GM19099 (cell line): ENCODE data around the gene CCHCR1.

Experiments
- POLR2A ChIP-seq: IDR thresholded peaks from 3 replicates; pipeline ENCODE4 v1.6.1; 2011; ENCODE audit warnings: low read depth; ENCODE audit not compliant: insufficient read length; ENCODE audit errors: extremely low read depth

Gene CCHCR1

DNA sequence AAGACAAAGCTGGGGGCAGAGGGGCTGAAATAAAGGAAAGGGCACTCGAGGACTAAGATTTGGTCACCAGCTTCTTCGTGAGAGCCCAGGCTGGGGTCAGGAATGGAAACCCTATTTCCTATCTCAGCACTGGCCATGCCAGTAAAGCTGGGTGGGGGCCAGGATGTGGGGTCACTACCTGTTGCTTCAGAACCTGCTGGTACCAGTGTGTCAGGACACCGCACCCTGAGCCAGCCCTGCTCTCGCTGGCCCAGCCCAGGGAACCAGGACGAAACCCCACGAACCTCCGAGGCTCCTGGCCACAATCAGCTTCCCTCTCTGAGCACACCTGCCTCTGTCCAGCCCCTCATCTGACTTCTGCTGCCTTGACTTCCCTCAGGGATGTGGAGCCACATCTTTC, 39.4 kb downstream of the CCHCR1 start:
- TF ChIP-seq POLR2A: no peak

DNA sequence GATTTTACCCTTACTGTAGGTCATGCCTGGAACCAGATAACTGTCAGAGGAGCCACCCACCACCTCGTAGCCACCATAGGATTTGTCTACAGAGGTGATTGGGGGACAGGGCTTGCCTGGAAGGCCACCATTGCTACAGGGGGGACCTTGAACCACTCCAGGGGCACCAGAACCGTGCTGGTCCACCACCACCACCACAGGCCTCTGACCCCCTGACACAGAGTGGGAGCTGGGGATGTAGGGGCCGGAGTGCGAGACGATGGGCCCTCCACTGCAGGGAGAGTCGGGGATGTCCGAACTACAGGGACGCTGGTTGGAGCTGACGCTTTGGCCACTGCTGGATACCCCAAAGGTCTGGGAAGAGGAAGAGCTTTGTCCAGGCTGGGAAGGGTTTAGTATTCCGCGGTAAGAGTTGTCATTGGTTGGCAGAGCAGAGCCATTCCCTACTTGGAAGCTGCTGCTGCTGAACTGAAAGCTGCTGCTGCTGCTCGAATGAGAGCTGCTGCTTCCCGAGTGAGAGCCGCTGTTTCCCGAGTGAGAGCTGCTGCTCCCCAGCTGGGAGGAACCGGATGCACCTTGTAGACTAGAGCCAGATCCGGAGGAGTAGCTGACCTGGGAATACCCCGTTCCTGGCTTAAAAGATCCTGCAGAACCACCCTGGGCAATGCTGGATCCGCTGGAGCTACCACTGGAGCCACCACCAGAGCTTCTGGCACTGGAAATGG, 40.8 kb downstream of the CCHCR1 start:
- TF ChIP-seq POLR2A: no peak

DNA sequence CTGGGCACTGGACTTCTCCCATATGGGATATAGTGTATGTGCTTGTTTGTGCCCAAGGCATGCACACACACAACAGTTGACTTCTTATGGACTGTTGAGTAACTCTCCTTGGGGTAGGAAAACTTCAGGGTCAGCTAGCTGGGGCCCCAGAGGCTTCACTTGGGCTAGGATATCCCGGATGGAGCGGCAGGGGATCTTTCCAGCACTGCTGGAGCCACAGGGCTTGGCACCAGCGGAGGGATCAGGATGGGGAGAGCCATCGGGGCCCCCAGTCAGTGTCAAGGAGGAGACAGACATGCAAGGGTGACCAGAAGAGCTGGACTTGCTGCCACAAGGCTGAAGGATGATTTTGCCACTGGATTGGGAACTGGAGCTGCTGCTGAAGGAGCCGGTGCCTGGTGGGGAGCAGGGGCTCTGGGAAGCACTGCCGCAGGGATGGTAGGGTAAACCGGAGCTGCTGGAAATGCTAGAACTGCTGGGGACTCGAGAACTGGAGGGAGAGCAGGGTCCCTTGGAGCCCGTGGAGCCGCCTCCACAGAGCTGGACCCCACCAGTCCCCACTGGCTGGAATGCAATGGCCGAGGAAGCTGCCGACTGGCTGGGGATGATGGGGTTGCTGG, 41.6 kb downstream of the CCHCR1 start:
- TF ChIP-seq POLR2A: no peak

DNA sequence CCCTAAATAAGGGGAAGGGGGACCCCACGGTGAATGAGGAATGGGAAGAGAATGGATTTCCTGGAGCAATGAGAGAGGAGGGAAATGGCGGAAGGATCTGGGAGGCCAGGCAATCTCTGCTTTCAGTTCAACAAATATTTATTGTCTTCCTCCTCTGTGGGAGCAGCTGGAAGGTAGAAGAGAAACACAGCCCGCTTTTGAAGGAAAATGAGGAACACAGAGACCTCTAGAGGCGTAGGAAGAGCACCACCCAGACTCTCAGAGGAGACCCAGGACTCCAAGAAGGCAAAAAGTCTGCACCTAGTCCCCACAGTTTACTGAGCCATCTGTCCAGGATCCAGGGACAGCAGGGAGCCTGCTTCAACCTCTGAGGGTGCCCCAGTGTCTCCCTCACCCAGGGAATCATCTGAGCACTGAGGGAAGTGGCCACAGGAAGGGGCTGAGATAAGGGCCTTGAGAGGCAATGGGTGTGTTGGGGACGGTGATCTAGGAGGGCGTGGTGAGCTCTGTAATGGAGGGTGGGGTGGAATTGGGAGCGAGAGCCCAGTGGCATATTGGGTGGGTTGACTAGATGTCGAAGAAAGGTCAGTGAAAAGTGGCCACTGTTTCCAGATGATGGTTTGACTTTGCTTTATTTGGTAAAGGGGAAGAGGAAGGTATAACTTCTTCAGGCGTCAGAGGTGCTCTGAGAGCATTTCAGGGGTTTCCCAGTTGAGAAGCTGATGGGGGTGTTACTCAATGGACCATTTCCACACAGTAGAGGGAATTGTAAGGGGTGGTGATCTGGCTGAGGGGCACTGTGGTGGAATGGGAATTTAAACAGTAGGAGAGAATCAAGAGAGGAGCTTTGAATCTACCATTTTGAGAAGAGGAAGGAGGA, 42.4 kb downstream of the CCHCR1 start:
- no peak for TF ChIP-seq POLR2A

DNA sequence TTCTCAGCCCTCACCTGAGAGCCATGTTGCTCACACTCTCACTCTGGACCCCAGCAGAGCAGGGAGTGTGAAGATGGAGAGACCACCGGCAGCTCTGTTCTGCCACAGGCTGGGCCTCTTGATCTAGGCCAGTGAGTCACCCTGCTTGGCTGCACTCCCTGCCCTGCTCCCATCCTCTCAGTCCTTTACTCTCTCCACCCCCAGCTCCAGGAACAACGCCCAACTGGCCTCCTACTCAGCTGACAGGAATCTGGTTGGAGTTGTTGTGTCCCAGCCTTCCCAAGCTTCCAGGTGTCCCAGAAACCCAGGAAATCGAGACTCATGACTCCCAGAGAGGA, 43.1 kb downstream of the CCHCR1 start, which contains the start of gene PSORS1C1:
TSS of gene PSORS1C1 (plus strand) at position 260 of the 338 bp plus-strand sequence. CDS start 14,833 bp downstream, outside the sequence.
- TF ChIP-seq POLR2A: no peak

DNA sequence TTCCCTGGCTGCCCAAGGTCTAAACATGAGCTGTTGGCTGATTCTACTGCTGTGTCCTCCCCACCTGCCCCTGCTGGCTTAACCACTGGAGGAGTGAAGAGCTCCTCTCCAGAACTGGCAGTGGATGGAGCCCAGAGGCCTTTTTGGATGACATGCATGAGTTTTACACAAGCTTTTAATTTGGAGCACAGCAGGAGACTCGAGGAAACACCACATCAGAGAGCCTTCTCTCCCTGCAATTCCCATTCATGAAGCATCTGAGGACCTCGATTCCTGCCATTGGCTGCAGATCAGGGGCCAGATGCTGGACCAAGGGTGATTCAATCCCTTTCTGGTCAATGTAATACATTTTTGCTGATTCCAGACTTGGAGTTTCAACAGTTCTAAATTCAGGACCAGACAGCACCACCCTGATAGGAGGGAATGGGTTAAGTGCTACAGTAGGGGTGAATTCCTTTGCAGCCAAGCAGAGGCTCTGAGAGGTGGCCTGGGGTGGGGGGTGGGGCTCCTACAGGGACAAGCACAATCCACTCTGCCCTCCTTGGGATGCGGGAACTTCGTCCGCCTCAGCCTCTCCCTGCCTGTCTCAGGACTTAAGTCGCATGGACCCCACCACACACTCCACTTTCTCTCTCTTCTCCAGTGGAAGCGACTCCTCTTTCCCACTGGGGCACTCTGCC, 43.6 kb downstream of the CCHCR1 start:
- no peak for TF ChIP-seq POLR2A

DNA sequence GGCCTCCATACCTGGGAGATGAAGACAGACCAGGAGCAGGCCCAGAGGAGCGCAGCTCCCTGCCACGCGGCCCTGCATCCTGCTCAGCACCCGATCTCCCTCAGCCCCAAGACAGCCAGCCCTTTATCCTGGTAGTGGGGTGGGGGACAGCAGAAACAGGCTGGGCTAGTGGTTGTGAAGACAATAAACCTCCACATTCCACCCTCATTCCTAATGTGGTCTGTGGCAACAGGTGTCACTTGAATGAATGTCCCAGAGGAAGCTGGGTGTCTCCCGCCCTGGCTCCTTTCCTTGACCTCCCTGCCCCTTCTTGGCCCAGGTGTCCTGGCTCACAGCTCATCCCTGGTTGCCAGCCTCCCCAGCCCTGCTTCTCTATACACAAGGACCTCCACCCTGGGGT, 45.1 kb downstream of the CCHCR1 start, which contains the start of gene C6orf15:
TSS of gene C6orf15 (minus strand) at position 98 of the 400 bp plus-strand sequence. CDS start at position 78, 20 bp downstream.
- no peak for TF ChIP-seq POLR2A

DNA sequence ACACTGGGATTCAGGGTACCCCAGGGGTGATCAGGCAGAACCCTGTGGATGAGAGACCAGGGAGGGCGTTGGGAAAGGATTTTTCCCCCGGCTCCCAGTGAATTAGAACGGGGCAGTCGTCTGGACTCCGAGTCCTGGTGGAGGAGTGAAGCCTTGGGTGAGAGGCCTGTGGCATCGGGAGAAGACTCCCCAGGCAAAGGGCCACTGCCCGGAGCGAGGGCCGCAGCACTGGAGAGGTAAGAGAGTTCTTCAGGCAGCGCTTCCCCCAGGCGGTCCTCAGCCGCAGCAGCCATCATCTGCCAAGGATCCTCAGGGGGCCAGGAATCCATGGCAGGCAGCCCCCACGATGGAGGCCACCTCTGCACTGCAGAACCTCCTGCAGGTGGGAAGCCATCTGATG, 45.9 kb downstream of the CCHCR1 start:
- TF ChIP-seq POLR2A: no peak

DNA sequence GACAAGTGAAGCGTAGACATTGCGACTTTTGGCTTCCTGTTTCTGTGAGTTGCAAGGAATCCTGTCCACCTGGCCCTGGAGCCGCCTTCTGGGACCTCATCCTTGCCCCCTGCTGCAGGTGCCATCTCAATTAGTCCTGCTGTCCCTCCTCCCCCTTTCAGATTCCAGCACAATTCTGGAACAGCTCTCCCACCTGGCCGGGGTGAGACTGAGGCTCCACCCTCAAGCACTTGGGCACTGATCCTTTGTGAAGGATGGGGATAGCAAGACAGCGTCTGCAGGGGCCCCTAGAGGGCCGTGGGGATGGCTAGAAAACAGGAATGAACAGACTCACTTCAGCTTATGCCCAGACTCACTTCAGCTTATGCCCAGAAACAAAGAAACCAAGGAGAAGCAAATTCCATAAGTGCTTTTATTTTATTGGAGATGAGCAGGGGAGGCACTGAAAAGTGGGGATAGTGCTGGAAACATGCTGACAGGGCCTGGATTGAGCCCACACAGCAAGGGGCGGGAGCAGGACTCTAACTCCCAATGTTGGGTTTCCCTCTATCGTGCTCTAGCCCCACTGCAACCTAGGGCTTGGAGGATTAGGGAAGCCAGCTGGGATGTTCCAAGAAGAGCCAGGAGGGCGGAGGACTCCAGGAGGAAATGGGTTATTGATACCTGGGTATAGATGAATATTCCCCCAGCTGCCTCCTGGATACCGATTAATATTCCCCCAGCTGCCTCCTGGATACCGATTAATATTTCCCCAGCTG, 46.6 kb downstream of the CCHCR1 start:
- no peak for TF ChIP-seq POLR2A

DNA sequence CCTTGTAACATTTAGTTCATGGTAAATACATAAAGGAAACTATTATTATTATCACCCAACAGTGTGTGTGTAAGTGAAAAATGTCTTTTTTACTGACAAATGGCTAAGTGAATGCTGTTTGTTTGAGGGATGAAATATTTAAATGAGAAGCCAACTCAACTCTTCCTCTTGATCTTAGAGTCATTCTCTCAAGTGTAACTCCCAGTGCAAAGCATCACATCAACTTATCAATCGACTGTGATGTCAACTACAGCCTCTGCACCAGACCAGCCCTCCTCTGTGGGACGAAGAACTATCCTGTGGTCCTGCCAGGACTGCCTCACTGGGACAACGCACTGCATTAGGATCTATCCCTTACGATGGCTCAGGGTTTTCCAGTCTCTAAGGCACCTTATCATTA, 50.5 kb downstream of the CCHCR1 start:
- TF ChIP-seq POLR2A: no peak

DNA sequence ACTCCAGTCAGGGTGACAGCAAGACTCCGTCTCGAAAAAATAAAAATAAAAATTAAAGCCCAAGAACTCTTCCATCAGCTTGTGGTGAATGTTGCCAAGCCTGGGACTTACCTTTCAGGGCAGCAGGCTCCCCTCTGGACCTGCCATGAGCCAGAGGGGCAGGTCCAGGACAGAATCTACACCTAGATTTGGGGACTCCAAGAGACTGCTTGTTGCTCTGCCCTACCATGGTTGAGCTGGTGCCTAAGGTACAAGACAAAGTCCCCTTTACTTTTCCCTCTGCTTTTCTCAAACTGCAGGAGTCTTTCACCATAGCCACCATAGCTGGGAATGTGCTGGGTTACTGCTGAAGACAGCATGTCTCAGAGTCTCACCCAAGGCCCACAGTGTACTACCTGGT, 54.5 kb downstream of the CCHCR1 start:
- TF ChIP-seq POLR2A: no peak

DNA sequence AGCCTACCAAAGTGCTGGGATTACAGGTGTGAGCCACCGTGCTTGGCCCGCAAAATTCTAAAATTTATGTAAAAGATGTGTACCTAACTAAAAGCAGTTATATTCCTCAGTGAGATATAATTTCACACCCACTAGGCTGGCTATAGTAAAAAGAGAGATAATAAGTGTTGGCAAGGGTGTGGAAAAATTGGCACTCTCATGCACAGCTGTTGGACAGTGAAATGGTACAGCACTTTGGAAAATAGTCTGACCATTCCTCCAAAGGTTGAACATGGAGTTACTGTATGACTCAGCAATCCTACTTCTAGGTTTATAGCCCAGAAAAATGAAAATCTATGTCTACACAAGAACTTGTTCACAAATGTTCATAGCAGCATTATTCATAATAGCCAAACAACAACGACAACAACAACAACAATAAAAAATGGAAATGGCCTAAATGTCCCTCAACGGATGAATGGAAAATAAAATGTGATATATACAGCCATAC, 59.1 kb downstream of the CCHCR1 start:
- no peak for TF ChIP-seq POLR2A

DNA sequence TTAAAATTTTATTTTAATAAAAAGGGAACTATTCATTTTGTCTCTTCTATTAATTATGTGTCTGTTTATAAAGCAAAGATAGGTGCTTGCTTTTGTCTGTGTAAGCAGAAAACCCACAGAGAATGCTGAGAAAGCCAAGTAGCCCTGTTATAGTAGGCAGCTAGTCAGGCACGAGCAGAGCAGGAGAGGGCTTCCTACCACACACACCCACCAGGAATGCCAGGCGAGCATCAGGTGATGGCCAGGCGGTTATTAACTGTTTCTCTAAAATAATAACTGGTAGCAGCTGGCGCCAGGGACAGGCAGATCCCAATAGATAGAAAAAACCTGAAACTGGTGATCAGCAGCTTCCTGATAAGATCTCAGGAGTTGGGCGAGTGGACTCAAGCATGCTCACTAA, 60.9 kb downstream of the CCHCR1 start:
- TF ChIP-seq POLR2A: no peak

DNA sequence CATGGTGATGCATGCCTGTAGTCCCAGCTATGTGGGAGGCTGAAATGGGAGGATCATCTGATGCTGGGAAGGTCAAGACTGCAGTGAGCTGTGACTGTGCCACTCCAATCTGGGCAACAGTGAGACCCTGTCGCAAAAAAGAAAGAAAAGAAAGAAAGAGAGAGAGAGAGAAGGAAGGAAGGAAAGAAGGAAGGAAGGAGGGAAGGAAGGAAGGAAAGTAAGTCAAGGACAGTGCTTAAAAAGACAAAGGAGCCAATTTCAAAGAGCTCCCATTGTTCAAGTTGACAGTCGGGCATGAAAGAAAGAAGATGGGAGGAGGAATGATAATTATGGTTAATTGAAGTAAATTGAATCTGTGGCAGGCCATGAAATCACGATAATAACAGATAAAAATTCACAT, 61.4 kb downstream of the CCHCR1 start:
- TF ChIP-seq POLR2A: no peak
